Effector memory CD4-positive, alpha-beta T cell (primary cell): ENCODE results near the gene PRKACA.
A peak's percentile ranks its signal among the peaks of the same experiment; 100 is the strongest.

Experiments
- DNase-seq, 3 donors: peaks; one replicate each; pipeline ENCODE4 v3.0.0-alpha.2; 2020
- H3K27ac ChIP-seq: 2 replicates; pipeline ENCODE4 v1.7.0; 2013; ENCODE audit warnings: mild to moderate bottlenecking, low read length, moderate library complexity; ENCODE audit not compliant: insufficient read depth, poor library complexity, severe bottlenecking
- H3K27me3 ChIP-seq: replicated peaks from 2 replicates; pipeline ENCODE4 v1.7.0; 2013; ENCODE audit warnings: mild to moderate bottlenecking, low read length; ENCODE audit not compliant: insufficient read depth, control insufficient read depth, poor library complexity, severe bottlenecking
- H3K36me3 ChIP-seq: 2 replicates; pipeline ENCODE4 v1.7.0; 2013; ENCODE audit warnings: mild to moderate bottlenecking, low read length, moderate library complexity; ENCODE audit not compliant: control insufficient read depth, insufficient read depth
- H3K4me1 ChIP-seq: 2 replicates; pipeline ENCODE4 v1.7.0; 2013; ENCODE audit warnings: low read length, mild to moderate bottlenecking; ENCODE audit not compliant: control insufficient read depth, insufficient read depth, poor library complexity, severe bottlenecking
- H3K4me3 ChIP-seq: 2 replicates; pipeline ENCODE4 v1.7.0; 2013; ENCODE audit warnings: low read length, low read depth, mild to moderate bottlenecking; ENCODE audit not compliant: insufficient read depth, poor library complexity, severe bottlenecking
- H3K9me3 ChIP-seq: 2 replicates; pipeline ENCODE4 v1.7.0; 2013; ENCODE audit warnings: mild to moderate bottlenecking, low read length, moderate library complexity; ENCODE audit not compliant: control insufficient read depth

The PRKACA gene

DNA sequence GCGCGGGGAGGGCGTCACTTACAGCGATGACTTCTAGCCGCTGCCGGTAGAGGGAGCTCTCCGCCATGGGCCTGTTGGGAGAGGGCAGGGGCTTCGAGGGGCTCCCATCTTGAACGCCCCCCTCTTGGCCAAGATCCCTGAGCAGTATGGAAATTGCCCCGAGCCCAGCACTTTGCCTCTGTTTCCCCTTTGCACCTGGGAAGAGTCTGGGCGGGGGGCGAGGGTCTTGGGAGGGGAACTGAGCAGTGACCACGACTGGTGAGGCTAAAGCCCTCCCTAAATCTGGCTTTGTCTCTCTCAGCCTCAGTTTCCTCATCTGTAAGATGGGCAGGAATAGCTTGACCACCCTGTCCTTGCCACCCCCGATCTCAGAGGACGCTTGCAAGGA, 58.5 kb downstream of the PRKACA start:
- Histone ChIP-seq H3K4me1 (peaks cover 20% of the 10 kb centered on the region), H3K4me3 (no peak overlapping the region), H3K36me3 (no peaks in the 10 kb centered on the region), H3K27ac (no peak overlapping the region), H3K27me3 (peaks cover 13% of the 10 kb centered on the region), H3K9me3 (no peaks in the 10 kb centered on the region)
- DNase-seq = peak in 1 of 3 donors; percentile 28

DNA sequence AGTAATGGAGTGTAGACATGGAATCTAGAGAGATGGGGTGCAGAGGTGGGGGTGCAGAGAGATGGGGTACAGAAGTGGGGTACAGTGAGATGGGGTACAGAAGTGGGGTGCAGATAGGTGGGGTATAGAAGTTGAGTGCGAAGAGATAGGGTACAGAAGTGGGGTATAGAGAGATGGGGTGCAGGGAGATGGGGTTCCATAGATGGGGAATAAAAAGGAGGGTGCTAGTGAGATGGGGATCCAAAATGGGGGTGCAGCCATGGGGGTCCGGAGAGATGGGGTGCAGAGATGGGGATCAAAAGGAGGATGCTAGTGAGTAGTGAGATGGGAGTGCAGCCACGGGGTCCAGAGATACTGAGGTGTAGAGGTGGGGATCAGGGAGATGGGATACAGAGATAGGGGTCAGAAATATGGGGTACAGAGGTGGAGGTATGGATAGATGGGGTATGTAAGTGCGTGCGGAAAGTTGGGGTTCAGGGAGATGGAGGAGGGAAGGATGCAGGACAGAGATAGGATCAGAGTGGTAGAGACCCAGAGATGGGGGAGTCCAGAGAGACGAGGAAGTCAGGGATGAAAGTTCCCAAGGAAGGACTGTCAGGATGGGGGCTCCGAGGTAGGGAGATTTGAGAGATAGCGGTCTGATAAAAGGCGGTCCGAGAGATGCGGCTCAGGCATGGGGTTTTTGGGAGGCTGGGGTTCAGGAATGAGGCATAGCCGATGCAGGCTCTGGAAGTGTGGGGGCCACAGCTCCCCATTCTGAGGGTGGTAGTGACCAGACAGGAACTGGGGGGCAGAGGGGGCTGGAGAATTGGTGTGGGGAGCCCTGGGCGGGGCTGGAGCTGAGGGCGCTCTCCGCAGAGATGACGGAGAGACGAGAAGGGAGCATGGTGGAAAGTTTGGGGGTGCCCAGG, 59.1 kb downstream of the PRKACA start:
- DNase-seq = no peak
- Histone ChIP-seq H3K9me3 (no peaks in the 10 kb centered on the region), H3K4me3 (peak overlapping the region; percentile 28), H3K27me3 (peaks cover 13% of the 10 kb centered on the region), H3K4me1 (peaks cover 20% of the 10 kb centered on the region), H3K27ac (no peak overlapping the region), H3K36me3 (no peaks in the 10 kb centered on the region)

DNA sequence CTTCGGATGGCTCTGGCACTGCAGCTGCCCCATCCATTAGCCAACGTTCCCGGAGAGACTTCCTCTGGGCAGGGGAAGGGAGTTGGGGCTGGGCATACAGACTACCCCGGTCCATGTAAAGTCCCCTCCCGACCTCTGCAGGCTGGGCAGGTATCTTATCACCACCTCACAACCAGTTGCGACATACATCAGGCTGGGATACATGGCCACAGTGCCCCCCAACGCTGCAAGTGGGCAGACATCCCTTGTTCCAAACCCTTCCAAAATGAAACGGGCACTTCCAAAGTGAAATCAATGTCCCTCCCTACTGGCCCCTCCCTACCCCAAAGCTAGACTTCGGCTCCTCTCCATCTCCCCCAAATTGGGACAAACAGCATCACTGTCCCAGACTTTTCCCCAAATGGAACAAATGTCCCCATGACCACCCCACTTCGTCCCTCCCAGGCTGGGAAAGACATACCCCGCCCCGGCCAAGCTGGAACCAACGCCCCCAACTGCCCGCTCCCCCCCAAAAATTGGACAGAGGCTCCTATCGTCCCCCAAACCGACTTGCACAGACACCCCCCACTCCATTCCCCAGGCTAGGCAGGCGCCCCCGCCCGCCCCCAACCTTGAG, 60.7 kb downstream of the PRKACA start:
- H3K27ac ChIP-seq = no peak overlapping the region
- peak overlapping the region; percentile 42 for H3K4me3 ChIP-seq
- H3K9me3 ChIP-seq = no peaks in the 10 kb centered on the region
- DNase-seq = no peak
- H3K36me3 ChIP-seq = peaks cover 14% of the 10 kb centered on the region
- peaks cover 13% of the 10 kb centered on the region for H3K27me3 ChIP-seq
- peaks cover 20% of the 10 kb centered on the region for H3K4me1 ChIP-seq

DNA sequence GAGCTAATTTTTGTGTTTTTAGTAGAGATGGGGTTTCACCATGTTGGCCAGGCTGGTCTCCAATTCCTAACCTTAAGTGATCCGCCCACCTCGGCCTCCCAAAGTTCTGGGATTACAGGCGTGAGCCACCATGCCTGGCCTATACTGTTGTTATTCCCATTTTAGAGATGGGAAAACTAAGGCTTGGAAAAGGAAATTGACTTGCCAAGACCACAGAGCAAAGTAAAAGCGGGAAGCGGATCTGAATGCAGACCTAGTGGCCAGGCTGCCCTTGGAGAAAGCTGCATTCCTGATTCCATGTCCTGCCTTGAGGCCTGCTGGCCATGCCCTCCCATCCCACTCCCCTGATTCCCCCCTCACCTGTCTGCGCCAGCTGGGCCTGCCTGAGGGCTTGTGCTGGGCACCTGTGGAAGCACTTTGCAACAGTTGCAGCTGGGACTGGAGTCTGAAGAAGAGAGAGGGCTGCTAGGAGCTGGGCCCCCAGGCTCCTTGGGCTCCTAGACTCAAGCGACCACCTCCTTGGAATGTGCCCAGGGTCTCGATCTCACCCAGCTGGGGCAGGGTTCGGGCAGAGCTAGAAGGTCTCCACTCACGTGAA, 61.4 kb downstream of the PRKACA start:
- Histone ChIP-seq H3K27ac (no peak overlapping the region), H3K9me3 (no peaks in the 10 kb centered on the region), H3K4me3 (no peak overlapping the region), H3K36me3 (peaks cover 19% of the 10 kb centered on the region), H3K27me3 (peaks cover 13% of the 10 kb centered on the region), H3K4me1 (peaks cover 20% of the 10 kb centered on the region)
- no peak for DNase-seq

DNA sequence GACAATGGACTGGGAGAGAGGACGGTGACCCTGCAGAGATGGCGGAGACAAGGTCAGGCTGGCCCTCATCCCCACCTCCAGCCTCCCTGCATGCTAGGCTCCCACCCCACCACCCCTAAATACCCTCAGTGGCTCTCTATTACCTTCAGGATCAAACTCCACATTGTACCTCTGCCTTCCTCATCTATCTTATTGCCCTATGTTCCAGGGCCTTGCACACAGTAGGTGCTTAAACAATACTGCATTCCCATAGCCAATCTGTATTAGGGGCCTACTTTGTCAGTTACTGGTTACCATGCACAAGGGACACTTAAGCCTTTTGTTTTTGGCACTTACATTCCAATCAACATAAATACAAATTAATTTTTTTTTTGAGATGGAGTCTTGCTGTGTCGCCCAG, 62.2 kb downstream of the PRKACA start:
- Histone ChIP-seq H3K27me3 (peaks cover 13% of the 10 kb centered on the region), H3K4me1 (peaks cover 20% of the 10 kb centered on the region), H3K27ac (no peak overlapping the region), H3K4me3 (no peak overlapping the region), H3K36me3 (peaks cover 26% of the 10 kb centered on the region), H3K9me3 (no peaks in the 10 kb centered on the region)
- DNase-seq = no peak

DNA sequence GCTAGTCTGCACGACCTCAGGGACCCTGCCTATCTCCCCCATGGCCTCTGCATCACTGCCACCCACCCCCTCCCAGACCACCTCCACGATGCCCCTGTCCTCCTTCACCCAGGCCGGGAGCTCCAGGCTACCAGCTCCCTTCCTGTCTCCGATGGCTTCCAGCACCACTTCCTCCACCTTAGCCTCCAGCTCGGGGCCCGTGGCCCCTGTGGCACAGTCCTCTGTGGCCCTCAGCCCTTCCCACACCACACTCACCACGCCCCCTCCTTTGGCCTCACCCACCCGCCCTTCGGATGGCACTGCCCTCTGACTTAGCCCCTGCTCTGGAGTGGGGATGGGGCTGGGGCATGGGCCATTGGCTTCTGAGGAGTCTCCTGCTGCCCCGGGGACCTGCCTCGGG, 62.8 kb downstream of the PRKACA start:
- peaks cover 20% of the 10 kb centered on the region for H3K4me1 ChIP-seq
- H3K9me3 ChIP-seq = no peaks in the 10 kb centered on the region
- H3K36me3 ChIP-seq = peaks cover 33% of the 10 kb centered on the region
- no peak overlapping the region for H3K27ac ChIP-seq
- H3K27me3 ChIP-seq = peaks cover 11% of the 10 kb centered on the region
- no peak overlapping the region for H3K4me3 ChIP-seq
- no peak for DNase-seq

DNA sequence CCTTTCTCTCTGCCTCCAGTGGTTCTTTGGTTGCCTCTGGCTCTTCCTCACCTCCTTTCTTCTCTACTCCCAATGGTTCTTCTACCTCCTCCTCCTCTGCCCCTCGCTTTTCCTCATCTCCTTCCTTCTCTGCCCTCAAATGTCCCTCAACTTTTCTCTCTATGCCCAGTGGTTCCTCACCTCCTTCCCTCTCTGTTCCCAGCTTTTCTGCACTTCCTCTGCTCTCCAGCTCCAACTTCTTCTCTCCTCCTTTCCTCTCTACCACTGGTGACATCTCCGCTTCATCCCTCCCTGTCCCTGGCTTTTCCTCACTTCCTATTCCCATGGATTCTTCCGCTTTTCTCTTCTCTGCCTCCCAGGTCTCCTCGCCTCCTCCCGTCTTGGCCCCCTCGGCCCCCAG, 63.5 kb downstream of the PRKACA start:
- DNase-seq = no peak
- H3K4me1 ChIP-seq = peaks cover 18% of the 10 kb centered on the region
- no peak overlapping the region for H3K4me3 ChIP-seq
- H3K36me3 ChIP-seq = peaks cover 37% of the 10 kb centered on the region
- no peaks in the 10 kb centered on the region for H3K9me3 ChIP-seq
- no peak overlapping the region for H3K27ac ChIP-seq
- H3K27me3 ChIP-seq = peaks cover 5% of the 10 kb centered on the region

DNA sequence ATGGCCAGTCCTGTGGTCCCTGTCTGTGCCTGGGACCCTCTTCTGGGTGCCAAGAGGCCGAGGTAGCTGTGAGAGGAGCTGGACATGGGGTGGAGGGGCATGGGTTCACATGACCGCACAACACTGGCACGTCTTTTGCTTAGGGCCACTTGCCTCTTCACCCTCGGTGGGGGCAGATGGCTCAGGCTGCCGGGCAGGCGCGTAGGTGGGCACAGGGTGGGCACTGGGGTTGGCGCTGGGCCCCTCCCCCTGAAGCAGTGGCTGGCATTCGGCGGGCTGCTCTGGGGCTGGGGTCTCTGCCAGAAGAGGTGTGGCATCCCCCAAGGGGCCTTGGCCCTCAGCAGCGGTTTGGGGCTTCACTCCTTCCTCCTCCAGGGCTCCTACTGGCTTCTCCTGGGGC, 64.1 kb downstream of the PRKACA start:
- H3K9me3 ChIP-seq = no peaks in the 10 kb centered on the region
- peaks cover 43% of the 10 kb centered on the region for H3K36me3 ChIP-seq
- peaks cover 13% of the 10 kb centered on the region for H3K4me1 ChIP-seq
- H3K4me3 ChIP-seq = no peak overlapping the region
- no peak overlapping the region for H3K27ac ChIP-seq
- no peaks in the 10 kb centered on the region for H3K27me3 ChIP-seq
- DNase-seq = no peak

DNA sequence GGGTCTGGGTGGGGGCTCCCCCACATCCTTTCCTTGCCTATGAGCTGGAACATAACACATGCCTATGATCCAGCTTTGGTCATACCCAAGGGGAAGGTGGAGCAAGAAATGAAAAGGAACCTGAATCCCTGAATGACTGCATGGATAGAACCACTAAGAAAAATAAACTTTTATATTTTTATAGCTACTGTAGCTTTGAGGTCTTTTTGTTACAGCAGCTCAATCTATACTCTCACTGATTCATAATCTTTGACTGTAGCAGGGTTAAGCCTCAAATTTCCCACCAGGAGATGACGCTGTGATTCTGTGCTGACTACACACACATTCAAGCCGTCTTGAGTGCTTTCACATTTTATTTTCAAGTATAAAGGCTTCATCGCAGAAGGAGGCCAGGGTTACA, 64.5 kb downstream of the PRKACA start:
- no peak overlapping the region for H3K4me3 ChIP-seq
- no peak overlapping the region for H3K27ac ChIP-seq
- no peak for DNase-seq
- H3K4me1 ChIP-seq = peaks cover 9% of the 10 kb centered on the region
- no peaks in the 10 kb centered on the region for H3K27me3 ChIP-seq
- H3K9me3 ChIP-seq = no peaks in the 10 kb centered on the region
- peaks cover 47% of the 10 kb centered on the region for H3K36me3 ChIP-seq

DNA sequence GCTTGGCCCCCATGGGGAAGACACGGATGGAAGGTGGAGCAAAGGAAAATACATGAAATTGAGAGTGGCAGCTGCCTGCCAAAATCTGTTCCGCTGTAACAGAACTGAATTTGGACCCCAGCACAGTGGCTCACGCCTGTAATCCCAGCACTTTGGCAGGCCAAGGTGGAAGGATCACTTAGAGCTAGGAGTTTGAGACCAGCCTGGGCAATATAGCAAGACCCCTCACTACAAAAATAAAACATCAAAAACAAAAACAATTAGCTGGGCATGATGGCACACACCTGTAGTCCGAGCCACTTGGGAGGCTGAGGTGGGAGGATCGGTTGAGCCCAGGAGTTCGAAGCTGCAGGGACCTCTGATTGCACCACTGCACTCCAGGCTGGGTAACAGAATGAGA, 65.1 kb downstream of the PRKACA start:
- no peak overlapping the region for H3K4me3 ChIP-seq
- H3K4me1 ChIP-seq = peaks cover 4% of the 10 kb centered on the region
- no peak for DNase-seq
- H3K9me3 ChIP-seq = no peaks in the 10 kb centered on the region
- peaks cover 47% of the 10 kb centered on the region for H3K36me3 ChIP-seq
- H3K27ac ChIP-seq = no peak overlapping the region
- H3K27me3 ChIP-seq = no peaks in the 10 kb centered on the region
